ENCODE data around the gene TAP1.

The TAP1 gene

GRCh38 chr6:32849126-32849525, 4.4 kb downstream of the TAP1 start:
- no peak overlapping the region for H2BK12ac ChIP-seq (ENCODE audit: low read length)
- no peak overlapping the region for H2BK120ac ChIP-seq (ENCODE audit: insufficient read depth, low read length, poor library complexity)
- H4K12ac ChIP-seq (ENCODE audit: low read depth, low read length): no peak overlapping the region
- H2BK5ac ChIP-seq (ENCODE audit: low read depth, low read length, poor library complexity): no peak overlapping the region
- whole genome bisulfite sequencing (ENCODE audit: extremely low coverage, insufficient coverage, insufficient read length): no CpG with 5 or more reads among the region's 6 CpGs
- DNase-seq: no peak
- no peak overlapping the region for H3K27ac ChIP-seq (ENCODE audit: low read depth, low read length)
- H2AK5ac ChIP-seq (ENCODE audit: low read length): no peak overlapping the region
- no peak overlapping the region for H4K8ac ChIP-seq (ENCODE audit: low read depth, low read length)
- H3K14ac ChIP-seq (ENCODE audit: low read length): no peak overlapping the region
- no peak overlapping the region for H2AFZ ChIP-seq (ENCODE audit: insufficient read depth, low read length, poor library complexity)
- no peak overlapping the region for H3K23ac ChIP-seq (ENCODE audit: low read length)
- H3K36me3 ChIP-seq (ENCODE audit: control insufficient read depth in 1 of 2, insufficient read depth in 2 of 2, low read length in 2 of 2): no peaks in the 10 kb centered on the region
- no peak overlapping the region for H3K18ac ChIP-seq (ENCODE audit: low read length)
- H3K4me3 ChIP-seq (ENCODE audit: low read depth, low read length): no peak overlapping the region
- H3K4ac ChIP-seq (ENCODE audit: low read depth, low read length): no peak overlapping the region
- peaks cover 26% of the 10 kb centered on the region for H3K27me3 ChIP-seq (ENCODE audit: insufficient read depth, low read length)
- no peak overlapping the region for H4K91ac ChIP-seq (ENCODE audit: low read depth, low read length)
- no peaks in the 10 kb centered on the region for H3K79me2 ChIP-seq (ENCODE audit: control insufficient read depth, insufficient read depth, low read length, poor library complexity)
- H3K4me2 ChIP-seq (ENCODE audit: low read length): no peak overlapping the region
- no peaks in the 10 kb centered on the region for H3K79me1 ChIP-seq (ENCODE audit: low read length)
- no peak overlapping the region for H3K9ac ChIP-seq (ENCODE audit: low read length)
- peaks cover 17 to 22% of the 10 kb centered on the region in 2 experiments for H3K4me1 ChIP-seq (ENCODE audit: control insufficient read depth in 1 of 2, insufficient read depth in 2 of 2, low read length in 2 of 2)
- peaks cover 3% of the 10 kb centered on the region for H3K9me3 ChIP-seq (ENCODE audit: insufficient read depth, low read depth, low read length)

- WGBS (ENCODE audit: extremely low coverage, insufficient coverage, insufficient read length): no CpG with 5 or more reads among the region's 8 CpGs
- no peak overlapping the region for H2BK12ac ChIP-seq (ENCODE audit: low read length)
These were observed 5.7 kb downstream of the TAP1 start for GRCh38 chr6:32847795-32848194.

GRCh38 chr6:32847004-32847403, 6.5 kb downstream of the TAP1 start:
- no peak overlapping the region for H2BK120ac ChIP-seq (ENCODE audit: insufficient read depth, low read length, poor library complexity)
- no peak overlapping the region for H3K18ac ChIP-seq (ENCODE audit: low read length)
- no peak overlapping the region for H3K4me3 ChIP-seq (ENCODE audit: low read depth, low read length)
- H3K4me2 ChIP-seq (ENCODE audit: low read length): no peak overlapping the region
- no peak overlapping the region for H2AK5ac ChIP-seq (ENCODE audit: low read length)
- peaks cover 2 to 9% of the 10 kb centered on the region in 2 experiments for H3K4me1 ChIP-seq (ENCODE audit: control insufficient read depth in 1 of 2, insufficient read depth in 2 of 2, low read length in 2 of 2)
- no peak overlapping the region for H2BK12ac ChIP-seq (ENCODE audit: low read length)
- H4K8ac ChIP-seq (ENCODE audit: low read depth, low read length): no peak overlapping the region
- no peak overlapping the region for H2BK5ac ChIP-seq (ENCODE audit: low read depth, low read length, poor library complexity)
- no CpG with 5 or more reads among the region's 10 CpGs for WGBS (ENCODE audit: extremely low coverage, insufficient coverage, insufficient read length)
- no peak for DNase-seq
- no peak overlapping the region for H4K91ac ChIP-seq (ENCODE audit: low read depth, low read length)
- no peak overlapping the region for H3K9ac ChIP-seq (ENCODE audit: low read length)
- no peak overlapping the region for H4K12ac ChIP-seq (ENCODE audit: low read depth, low read length)
- no peak overlapping the region for H3K23ac ChIP-seq (ENCODE audit: low read length)
- H3K27ac ChIP-seq (ENCODE audit: low read depth, low read length): no peak overlapping the region
- H3K27me3 ChIP-seq (ENCODE audit: insufficient read depth, low read length): peaks cover 27% of the 10 kb centered on the region
- no peak overlapping the region for H3K4ac ChIP-seq (ENCODE audit: low read depth, low read length)
- no peak overlapping the region for H2AFZ ChIP-seq (ENCODE audit: insufficient read depth, low read length, poor library complexity)
- no peaks in the 10 kb centered on the region for H3K79me2 ChIP-seq (ENCODE audit: control insufficient read depth, insufficient read depth, low read length, poor library complexity)
- no peak overlapping the region for H3K14ac ChIP-seq (ENCODE audit: low read length)
- H3K9me3 ChIP-seq (ENCODE audit: insufficient read depth, low read depth, low read length): peaks cover 5% of the 10 kb centered on the region
- H3K79me1 ChIP-seq (ENCODE audit: low read length): no peaks in the 10 kb centered on the region
- H3K36me3 ChIP-seq (ENCODE audit: control insufficient read depth in 1 of 2, insufficient read depth in 2 of 2, low read length in 2 of 2): no peaks in the 10 kb centered on the region

More at GRCh38 chr6:32847795-32848194, 5.7 kb downstream of the TAP1 start:
- no peak for DNase-seq
- Histone ChIP-seq H4K12ac (ENCODE audit: low read depth, low read length) (no peak overlapping the region), H4K91ac (ENCODE audit: low read depth, low read length) (no peak overlapping the region), H3K18ac (ENCODE audit: low read length) (no peak overlapping the region), H2BK120ac (ENCODE audit: insufficient read depth, low read length, poor library complexity) (no peak overlapping the region), H3K4me1 (ENCODE audit: control insufficient read depth in 1 of 2, insufficient read depth in 2 of 2, low read length in 2 of 2) (peaks cover 9 to 16% of the 10 kb centered on the region in 2 experiments), H3K27me3 (ENCODE audit: insufficient read depth, low read length) (peaks cover 29% of the 10 kb centered on the region), H3K79me2 (ENCODE audit: control insufficient read depth, insufficient read depth, low read length, poor library complexity) (no peaks in the 10 kb centered on the region), H2AK5ac (ENCODE audit: low read length) (no peak overlapping the region), H3K14ac (ENCODE audit: low read length) (no peak overlapping the region), H3K9ac (ENCODE audit: low read length) (peak overlapping the region; percentile 36), H3K4me3 (ENCODE audit: low read depth, low read length) (no peak overlapping the region), H3K79me1 (ENCODE audit: low read length) (no peaks in the 10 kb centered on the region), H3K27ac (ENCODE audit: low read depth, low read length) (no peak overlapping the region), H3K23ac (ENCODE audit: low read length) (no peak overlapping the region), H3K9me3 (ENCODE audit: insufficient read depth, low read depth, low read length) (peaks cover 3% of the 10 kb centered on the region), H2BK5ac (ENCODE audit: low read depth, low read length, poor library complexity) (no peak overlapping the region), H4K8ac (ENCODE audit: low read depth, low read length) (no peak overlapping the region), H3K4me2 (ENCODE audit: low read length) (no peak overlapping the region), H3K36me3 (ENCODE audit: control insufficient read depth in 1 of 2, insufficient read depth in 2 of 2, low read length in 2 of 2) (no peaks in the 10 kb centered on the region), H3K4ac (ENCODE audit: low read depth, low read length) (no peak overlapping the region), H2AFZ (ENCODE audit: insufficient read depth, low read length, poor library complexity) (no peak overlapping the region)

GRCh38 chr6:32845384-32845884, 8.1 kb downstream of the TAP1 start:
- H3K36me3 ChIP-seq (ENCODE audit: control insufficient read depth in 1 of 2, insufficient read depth in 2 of 2, low read length in 2 of 2): no peaks in the 10 kb centered on the region
- H4K91ac ChIP-seq (ENCODE audit: low read depth, low read length): no peak overlapping the region
- no peak overlapping the region for H3K14ac ChIP-seq (ENCODE audit: low read length)
- H2AFZ ChIP-seq (ENCODE audit: insufficient read depth, low read length, poor library complexity): no peak overlapping the region
- no peak overlapping the region for H3K9ac ChIP-seq (ENCODE audit: low read length)
- H2BK120ac ChIP-seq (ENCODE audit: insufficient read depth, low read length, poor library complexity): no peak overlapping the region
- WGBS (ENCODE audit: extremely low coverage, insufficient coverage, insufficient read length): no CpG with 5 or more reads among the region's 10 CpGs
- H4K12ac ChIP-seq (ENCODE audit: low read depth, low read length): no peak overlapping the region
- H3K4me1 ChIP-seq (ENCODE audit: control insufficient read depth in 1 of 2, insufficient read depth in 2 of 2, low read length in 2 of 2): peaks cover 2 to 8% of the 10 kb centered on the region in 2 experiments
- DNase-seq: peak in 1 of 2 donors; percentile 22
- no peaks in the 10 kb centered on the region for H3K79me2 ChIP-seq (ENCODE audit: control insufficient read depth, insufficient read depth, low read length, poor library complexity)
- no peak overlapping the region for H3K4ac ChIP-seq (ENCODE audit: low read depth, low read length)
- no peak overlapping the region for H2BK12ac ChIP-seq (ENCODE audit: low read length)
- H3K4me2 ChIP-seq (ENCODE audit: low read length): no peak overlapping the region
- no peak overlapping the region for H3K27ac ChIP-seq (ENCODE audit: low read depth, low read length)
- peaks cover 26% of the 10 kb centered on the region for H3K27me3 ChIP-seq (ENCODE audit: insufficient read depth, low read length)
- H3K23ac ChIP-seq (ENCODE audit: low read length): no peak overlapping the region
- no peak overlapping the region for H4K8ac ChIP-seq (ENCODE audit: low read depth, low read length)
- no peak overlapping the region for H3K4me3 ChIP-seq (ENCODE audit: low read depth, low read length)
- no peaks in the 10 kb centered on the region for H3K79me1 ChIP-seq (ENCODE audit: low read length)
- H2AK5ac ChIP-seq (ENCODE audit: low read length): no peak overlapping the region
- H3K18ac ChIP-seq (ENCODE audit: low read length): no peak overlapping the region
- H3K9me3 ChIP-seq (ENCODE audit: insufficient read depth, low read depth, low read length): peaks cover 5% of the 10 kb centered on the region
- H2BK5ac ChIP-seq (ENCODE audit: low read depth, low read length, poor library complexity): no peak overlapping the region

Measured in trophoblast cell (in vitro differentiated cells and primary cell).